ENCODE results near the gene GPR35. TPM values are rescaled to one million over a fixed set of nuclear protein-coding genes. Genes with fewer than 3 reads are reported as not detected.
A peak's percentile ranks its signal among the peaks of the same experiment; 100 is the strongest.

Gene GPR35
- total RNA-seq, 2 donors from 2014 or later: 0.55 to 0.71 TPM

DNA sequence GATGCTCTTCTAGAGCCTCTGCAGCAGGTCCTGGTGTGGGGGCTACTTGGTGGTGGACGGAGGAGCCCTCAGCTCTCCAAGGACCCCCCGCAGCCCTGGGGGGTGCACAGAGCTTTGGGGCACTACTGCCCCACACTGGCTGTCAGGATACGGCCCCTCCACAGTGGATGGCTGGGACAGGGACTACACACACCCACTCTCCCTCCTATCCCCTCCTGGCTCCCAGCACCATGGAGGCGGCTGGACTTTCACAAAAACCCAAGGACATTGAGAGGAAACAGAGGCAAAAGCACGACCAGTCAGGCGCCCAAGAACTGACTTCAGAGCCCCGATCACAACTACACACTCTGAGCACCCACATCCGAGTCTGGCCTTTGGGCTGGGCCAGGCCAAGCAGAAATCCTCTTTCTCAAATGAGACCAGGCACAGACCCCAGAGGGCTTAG is 12.6 kb downstream of the GPR35 start:
- Mint-ChIP-seq H3K27me3 (ENCODE audit: insufficient read depth) (peaks cover 19% of the 10 kb centered on the region), H3K9me3 (peaks cover 35% of the 10 kb centered on the region), H3K4me1 (peaks cover 1% of the 10 kb centered on the region), H3K36me3 (ENCODE audit: low read depth) (no peaks in the 10 kb centered on the region), H3K4me3 (no peak overlapping the region), H3K27ac (no peak overlapping the region)
- H3K27ac ChIP-seq (ENCODE audit: low read depth, low read length): no peak overlapping the region
- peaks cover 19% of the 10 kb centered on the region for H3K27me3 ChIP-seq (ENCODE audit: control insufficient read depth, insufficient read depth, low read length, poor library complexity, severe bottlenecking)
- no peaks in the 10 kb centered on the region for H3K4me1 ChIP-seq (ENCODE audit: control insufficient read depth, insufficient read depth, low read length)
- TF ChIP-seq, protein P1, sequence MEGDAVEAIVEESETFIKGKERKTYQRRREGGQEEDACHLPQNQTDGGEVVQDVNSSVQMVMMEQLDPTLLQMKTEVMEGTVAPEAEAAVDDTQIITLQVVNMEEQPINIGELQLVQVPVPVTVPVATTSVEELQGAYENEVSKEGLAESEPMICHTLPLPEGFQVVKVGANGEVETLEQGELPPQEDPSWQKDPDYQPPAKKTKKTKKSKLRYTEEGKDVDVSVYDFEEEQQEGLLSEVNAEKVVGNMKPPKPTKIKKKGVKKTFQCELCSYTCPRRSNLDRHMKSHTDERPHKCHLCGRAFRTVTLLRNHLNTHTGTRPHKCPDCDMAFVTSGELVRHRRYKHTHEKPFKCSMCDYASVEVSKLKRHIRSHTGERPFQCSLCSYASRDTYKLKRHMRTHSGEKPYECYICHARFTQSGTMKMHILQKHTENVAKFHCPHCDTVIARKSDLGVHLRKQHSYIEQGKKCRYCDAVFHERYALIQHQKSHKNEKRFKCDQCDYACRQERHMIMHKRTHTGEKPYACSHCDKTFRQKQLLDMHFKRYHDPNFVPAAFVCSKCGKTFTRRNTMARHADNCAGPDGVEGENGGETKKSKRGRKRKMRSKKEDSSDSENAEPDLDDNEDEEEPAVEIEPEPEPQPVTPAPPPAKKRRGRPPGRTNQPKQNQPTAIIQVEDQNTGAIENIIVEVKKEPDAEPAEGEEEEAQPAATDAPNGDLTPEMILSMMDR (conservative IDR thresholded peaks at IDR 0.05): no peak
- no peak overlapping the region for H3K9ac ChIP-seq (ENCODE audit: extremely low read depth, low read length, poor library complexity, severe bottlenecking)
- peaks cover 17% of the 10 kb centered on the region for H3K9me3 ChIP-seq (ENCODE audit: control insufficient read depth, low read length)
- no peak overlapping the region for H3K4me3 ChIP-seq (ENCODE audit: low read length)
- WGBS, 2 experiments (ENCODE audit: insufficient coverage in 1 of 2, insufficient read length in 1 of 2): 82 to 100% methylated on average over 1 to 8 of the region's 8 CpGs
- H3K36me3 ChIP-seq (ENCODE audit: control insufficient read depth, insufficient read depth, low read length): no peaks in the 10 kb centered on the region
- DNase-seq: no peak

DNA sequence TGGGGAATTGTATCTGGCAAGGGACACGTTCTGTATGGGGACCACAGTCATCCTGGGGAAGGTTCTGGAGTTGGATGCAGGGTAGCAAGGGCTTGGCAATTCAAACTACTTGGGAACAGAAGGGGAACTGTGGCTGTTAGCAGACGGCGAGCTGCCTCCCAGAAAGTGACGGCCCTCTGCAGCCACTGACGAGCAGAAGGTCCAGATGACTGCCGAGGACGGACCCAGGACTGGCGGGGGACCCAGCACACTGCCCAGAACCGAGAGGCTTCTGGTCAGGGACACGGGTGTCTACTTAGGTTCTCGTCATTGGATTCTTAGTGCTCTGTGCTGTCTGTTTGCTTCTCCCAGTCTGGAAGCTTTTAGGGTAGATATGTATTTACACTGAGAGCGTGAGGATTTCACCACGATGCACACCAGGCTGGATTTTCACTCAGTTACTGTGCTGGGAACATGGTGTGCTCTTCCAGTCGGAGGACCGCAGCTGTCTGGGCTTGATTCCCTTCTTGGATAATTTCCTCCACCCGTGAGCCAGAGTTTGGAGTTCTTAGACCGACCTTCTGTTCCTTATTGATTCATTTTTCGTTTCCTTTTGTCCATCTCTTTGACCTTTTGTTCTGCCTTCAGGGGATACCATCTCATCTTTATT is 13.4 kb downstream of the GPR35 start:
- Histone ChIP-seq H3K9me3 (ENCODE audit: control insufficient read depth, low read length) (peaks cover 10% of the 10 kb centered on the region), H3K27ac (ENCODE audit: low read depth, low read length) (no peak overlapping the region), H3K4me1 (ENCODE audit: control insufficient read depth, insufficient read depth, low read length) (no peaks in the 10 kb centered on the region), H3K9ac (ENCODE audit: extremely low read depth, low read length, poor library complexity, severe bottlenecking) (no peak overlapping the region), H3K27me3 (ENCODE audit: control insufficient read depth, insufficient read depth, low read length, poor library complexity, severe bottlenecking) (peaks cover 19% of the 10 kb centered on the region), H3K4me3 (ENCODE audit: low read length) (no peak overlapping the region), H3K36me3 (ENCODE audit: control insufficient read depth, insufficient read depth, low read length) (no peaks in the 10 kb centered on the region)
- peak; percentile 13 for DNase-seq
- Mint-ChIP-seq H3K4me1 (peaks cover 1% of the 10 kb centered on the region), H3K27ac (no peak overlapping the region), H3K27me3 (ENCODE audit: insufficient read depth) (peaks cover 16% of the 10 kb centered on the region), H3K4me3 (no peak overlapping the region), H3K36me3 (ENCODE audit: low read depth) (no peaks in the 10 kb centered on the region), H3K9me3 (peaks cover 28% of the 10 kb centered on the region)
- WGBS, 2 experiments (ENCODE audit: insufficient coverage in 1 of 2, insufficient read length in 1 of 2): 82 to 87% methylated on average over 16 to 18 of the region's 18 CpGs
- TF ChIP-seq, protein P1 (conservative IDR thresholded peaks at IDR 0.05): no peak

DNA sequence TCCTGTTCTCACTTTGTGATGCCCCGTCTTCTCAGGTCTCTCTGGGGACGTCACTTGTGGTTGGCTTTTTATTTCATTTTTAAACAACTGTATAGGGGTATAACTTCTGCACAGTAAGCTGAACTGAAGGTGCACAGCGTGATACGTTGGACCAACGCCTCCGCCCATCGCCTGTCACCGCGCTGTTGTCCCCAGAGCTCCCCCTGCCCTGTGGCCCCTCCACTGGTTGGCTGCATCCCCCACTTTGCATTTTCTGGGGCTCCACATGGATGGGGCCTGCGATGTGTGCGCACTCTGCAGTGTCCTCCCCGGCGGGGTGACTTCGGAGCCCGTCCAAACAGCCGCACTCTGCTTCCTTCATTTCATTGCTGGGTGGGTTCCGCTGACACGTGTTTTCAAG is 14.3 kb downstream of the GPR35 start:
- no peaks in the 10 kb centered on the region for H3K36me3 ChIP-seq (ENCODE audit: control insufficient read depth, insufficient read depth, low read length)
- TF ChIP-seq, protein P1 (conservative IDR thresholded peaks at IDR 0.05): no peak
- H3K27ac Mint-ChIP-seq: no peak overlapping the region
- H3K27me3 Mint-ChIP-seq (ENCODE audit: insufficient read depth): peaks cover 20% of the 10 kb centered on the region
- H3K4me3 Mint-ChIP-seq: no peak overlapping the region
- H3K4me1 Mint-ChIP-seq: peaks cover 1% of the 10 kb centered on the region
- no peak overlapping the region for H3K9ac ChIP-seq (ENCODE audit: extremely low read depth, low read length, poor library complexity, severe bottlenecking)
- peak; percentile 17 for DNase-seq
- H3K27ac ChIP-seq (ENCODE audit: low read depth, low read length): no peak overlapping the region
- H3K4me3 ChIP-seq (ENCODE audit: low read length): no peak overlapping the region
- H3K27me3 ChIP-seq (ENCODE audit: control insufficient read depth, insufficient read depth, low read length, poor library complexity, severe bottlenecking): peaks cover 19% of the 10 kb centered on the region
- H3K9me3 ChIP-seq (ENCODE audit: control insufficient read depth, low read length): peaks cover 1% of the 10 kb centered on the region
- H3K4me1 ChIP-seq (ENCODE audit: control insufficient read depth, insufficient read depth, low read length): no peaks in the 10 kb centered on the region
- no peaks in the 10 kb centered on the region for H3K36me3 Mint-ChIP-seq (ENCODE audit: low read depth)
- H3K9me3 Mint-ChIP-seq: peaks cover 19% of the 10 kb centered on the region
- WGBS, 2 experiments (ENCODE audit: insufficient coverage in 1 of 2, insufficient read length in 1 of 2): 90 to 91% methylated on average over 9 to 18 of the region's 18 CpGs
